ENCODE data around the gene TRPM5.

TRPM5 gene

DNA sequence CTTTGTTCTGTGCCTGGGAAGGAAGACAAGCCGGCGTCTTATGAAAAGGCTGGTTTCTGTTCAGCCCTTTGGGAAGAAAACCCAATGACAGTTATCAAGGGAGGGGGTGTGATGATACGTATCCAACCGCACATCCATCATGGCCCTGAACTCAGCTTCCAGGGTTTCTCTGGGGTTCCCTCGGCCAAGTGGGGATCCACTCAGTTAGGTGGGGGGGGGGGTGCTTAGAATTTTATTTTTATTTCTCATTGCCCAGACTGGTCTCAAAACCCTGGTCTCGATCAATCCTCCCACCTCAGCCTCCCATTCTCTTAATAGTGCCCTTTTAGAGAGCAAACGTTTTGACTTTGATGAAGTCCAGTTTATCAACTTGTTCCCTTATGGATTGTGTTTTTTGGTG lies 26.2 kb upstream of the TRPM5 start:
- DNase-seq, result no peak

- DNase-seq, result no peak
Observed at GRCh38 chr11:2468363-2469235, 24.3 kb upstream of the TRPM5 start.

DNA sequence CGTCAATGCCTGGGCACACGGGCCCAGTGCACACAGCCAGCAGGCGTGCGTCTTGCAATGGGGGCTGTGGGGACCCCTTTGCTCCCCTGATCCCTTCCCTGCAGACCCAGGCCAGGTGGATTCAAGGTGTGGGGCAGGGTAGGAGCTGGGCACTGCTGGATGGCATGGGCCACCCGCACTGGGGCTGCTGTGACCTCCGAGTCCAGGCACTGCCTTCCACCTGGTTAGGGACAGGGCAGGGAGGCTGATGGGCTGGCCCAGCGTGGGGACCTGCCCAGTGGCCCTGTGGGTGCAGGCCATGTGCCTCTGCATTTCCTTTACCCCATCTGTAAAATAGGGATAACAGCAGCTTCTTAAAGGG lies 23.4 kb upstream of the TRPM5 start:
- DNase-seq, result no peak

DNA sequence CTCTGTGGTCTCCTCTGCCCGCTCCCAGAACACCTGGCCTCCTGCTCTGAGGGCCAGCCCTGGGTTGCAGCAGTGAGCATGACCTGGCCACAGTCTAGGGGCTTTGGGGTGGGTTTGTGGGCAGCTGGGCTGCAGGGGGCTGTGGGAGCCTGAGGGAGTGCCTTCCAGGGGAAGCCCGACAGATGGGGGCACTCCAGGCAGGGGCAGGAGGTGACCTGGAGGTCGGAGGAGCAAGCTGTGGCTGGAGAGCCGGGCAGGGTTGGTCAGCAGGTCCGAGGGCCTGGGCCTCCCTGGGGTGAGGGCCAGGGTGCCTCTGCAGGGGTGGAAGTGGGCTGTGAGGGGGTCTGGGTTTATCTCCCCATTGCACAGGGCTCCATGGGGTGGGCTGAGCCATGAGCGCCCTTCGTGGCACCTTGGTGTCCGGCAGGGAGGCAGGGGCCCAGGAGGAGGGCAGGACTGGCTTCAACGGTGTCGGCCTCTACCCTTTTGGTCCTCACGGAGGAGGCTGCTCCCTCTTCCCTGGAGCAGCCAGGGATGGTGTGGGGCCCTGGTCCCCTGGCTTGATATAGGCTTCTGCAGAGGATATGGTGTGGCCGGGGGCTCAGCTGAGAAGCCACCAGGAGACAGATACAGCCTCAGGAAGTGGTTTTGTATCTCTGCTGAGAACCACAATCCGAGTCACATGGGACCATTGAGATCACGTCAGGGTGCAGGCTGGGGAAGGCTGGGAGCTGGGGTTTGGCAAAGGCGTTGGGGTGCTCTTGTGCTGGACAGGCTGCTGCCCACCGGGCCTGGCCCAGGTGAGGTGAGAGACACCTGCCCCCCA lies 22.8 kb upstream of the TRPM5 start:
- DNase-seq, result no peak

DNA sequence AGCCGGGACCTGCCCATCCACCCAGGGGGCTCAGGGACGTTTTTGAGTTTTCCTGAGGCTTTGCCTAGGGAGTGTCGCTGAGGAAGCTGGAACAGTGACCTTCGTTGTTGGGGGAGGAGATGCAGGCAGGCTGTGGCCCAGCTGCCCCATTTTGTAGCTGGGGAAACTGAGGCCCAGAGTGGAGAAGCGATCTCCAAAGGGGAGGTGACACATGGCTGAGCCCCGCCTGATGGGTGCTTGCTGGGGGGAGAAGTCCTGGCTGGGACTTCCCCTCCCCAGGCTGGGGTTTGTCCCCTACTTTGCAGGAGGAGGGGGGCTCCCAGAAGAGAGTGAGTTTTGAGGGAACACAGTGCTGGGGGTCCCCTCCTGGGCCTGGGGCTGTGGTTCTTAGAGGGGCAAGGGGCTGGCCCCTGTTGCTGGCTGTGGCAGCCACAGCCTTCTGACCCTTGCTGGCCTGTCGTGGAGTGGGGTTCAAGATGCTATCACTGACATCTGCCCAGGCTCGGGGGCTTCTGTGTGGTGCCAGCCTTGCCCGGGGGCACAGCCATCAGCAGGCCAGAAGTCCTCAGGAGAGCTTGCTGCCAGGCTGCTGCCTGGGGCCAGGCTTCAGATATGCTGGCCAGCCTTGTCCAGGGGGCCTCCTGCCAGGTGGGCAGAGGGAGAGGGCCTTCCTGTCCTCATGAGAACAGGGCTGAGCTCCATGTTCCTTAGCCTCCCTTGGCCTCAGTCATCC lies 21.9 kb upstream of the TRPM5 start:
- no peak for DNase-seq

- DNase-seq, result no peak
Observed at GRCh38 chr11:2465202-2466068, 21.1 kb upstream of the TRPM5 start.

GRCh38 chr11:2464451-2465165 lies 20.3 kb upstream of the TRPM5 start:
- no peak for DNase-seq

DNA sequence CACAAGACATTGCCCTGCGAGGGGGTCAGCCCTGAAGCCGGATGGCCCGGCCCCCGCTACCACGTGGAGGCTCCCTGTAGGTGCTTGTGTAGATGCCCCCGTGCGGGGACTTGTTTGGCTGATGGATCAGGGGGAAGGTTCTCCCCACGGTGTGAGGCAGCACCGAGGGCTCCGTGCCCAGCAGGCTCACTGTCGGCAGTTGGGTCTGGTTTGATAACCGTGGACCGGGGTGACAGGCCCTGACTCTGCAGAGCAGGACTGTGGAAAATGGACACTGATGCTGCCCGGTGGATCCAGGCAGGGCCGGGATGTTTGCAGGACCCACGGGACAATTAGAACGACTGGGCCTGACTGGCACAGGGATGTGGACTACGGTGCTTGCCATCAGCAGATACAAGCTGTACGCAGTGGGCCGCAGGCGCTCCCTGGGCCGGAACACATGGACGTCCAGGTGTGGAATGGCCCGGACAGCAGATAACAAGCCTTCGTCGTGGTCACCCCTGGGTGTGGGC lies 19.5 kb upstream of the TRPM5 start:
- DNase-seq, result no peak

DNA sequence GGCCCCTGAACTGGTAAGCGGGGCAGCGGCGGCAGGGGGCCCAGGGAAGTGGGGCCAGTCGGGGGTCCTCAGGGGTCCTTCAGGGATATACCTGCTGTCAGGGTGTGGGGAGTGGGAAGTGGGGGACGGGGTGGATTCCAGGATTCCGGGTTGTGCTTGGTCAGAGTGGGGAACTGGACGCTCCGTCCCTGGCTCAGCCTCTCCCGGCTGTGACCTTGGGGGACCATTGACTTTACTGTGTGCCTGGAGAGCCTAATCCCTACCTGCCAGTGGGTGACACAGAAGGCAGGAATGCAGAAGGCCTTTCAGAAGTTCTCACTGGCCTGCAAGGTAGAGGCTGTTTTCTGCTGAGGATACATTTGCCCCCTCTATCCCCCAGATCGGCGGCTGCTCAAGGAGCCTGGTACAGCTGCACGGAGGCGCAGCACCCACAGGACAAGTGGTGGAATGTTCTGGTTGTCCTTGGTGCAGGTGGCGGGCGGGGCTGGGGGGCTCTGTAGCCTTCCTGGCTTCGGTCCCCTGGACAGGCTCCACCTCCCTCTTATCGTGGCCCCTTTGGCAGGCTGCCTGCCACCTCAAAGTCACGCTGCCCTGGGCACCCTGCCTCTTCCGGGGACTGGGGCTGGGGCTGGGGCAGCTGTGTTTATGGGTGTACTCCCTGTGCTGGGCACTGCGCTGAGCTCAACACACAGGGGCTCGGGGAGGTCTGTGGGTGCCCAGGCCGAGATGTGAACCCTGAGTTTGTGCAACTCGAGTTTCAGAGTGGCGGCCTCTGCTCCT lies 18.9 kb upstream of the TRPM5 start:
- DNase-seq, result no peak

DNA sequence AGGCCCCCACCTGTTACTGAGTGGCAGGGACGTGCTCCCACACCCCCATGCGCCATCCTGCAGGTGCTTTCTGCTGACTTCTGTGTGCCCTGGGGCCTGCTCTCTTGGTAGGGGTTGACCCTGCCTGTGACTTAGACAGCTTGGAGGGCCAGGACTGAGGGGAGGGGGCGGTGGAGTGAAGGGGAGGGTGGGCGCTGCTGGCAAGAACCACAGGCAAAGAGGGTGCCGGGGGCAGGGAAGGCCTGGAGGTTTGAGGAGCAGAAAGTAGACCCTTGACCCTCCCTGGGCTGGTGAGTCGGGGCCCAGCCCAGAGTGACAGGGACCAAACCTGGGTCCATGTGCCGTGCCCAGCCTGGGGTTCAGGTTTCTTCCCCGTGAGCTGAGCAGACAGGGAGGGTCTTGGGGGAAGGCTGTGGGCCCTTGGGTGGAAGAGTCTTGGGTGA lies 18.2 kb upstream of the TRPM5 start:
- no peak for DNase-seq

- no peak for DNase-seq
Observed at GRCh38 chr11:2461956-2462542, 17.7 kb upstream of the TRPM5 start.

DNA sequence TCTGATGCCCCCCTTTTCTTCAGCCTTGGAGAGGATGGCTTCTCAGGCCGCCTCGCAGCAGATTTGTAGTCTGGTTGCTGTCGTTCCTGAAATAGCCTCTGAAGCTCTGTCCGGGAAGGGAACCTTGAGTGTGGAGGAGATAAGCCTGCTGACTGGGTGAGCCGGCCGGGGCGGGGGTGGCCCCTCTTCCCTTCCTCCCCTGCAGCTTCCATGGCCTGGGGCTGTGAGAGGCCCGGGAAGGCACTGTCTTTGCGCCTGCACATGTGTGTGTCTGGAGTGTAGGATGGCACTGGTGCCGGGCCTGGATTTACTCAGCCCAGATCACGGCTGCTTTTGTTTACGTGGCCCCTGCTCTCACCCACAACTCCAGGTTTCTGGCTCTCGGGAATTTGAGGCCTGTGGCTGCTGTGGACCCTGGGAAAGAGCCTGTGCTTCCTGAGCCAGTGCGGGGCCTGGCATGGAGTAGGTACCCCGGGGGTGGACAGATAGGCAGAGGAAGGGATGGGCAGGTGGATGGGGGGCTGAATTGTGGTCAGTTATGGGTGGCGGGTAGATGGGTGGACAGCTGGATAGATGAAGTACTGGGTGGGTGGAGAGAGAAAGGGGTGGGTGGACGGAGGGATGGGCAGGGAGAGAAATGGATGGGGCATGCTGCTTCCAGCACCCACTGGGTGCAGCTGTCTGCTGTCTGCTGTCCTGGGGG lies 17.1 kb upstream of the TRPM5 start:
- DNase-seq, result no peak

- no peak for DNase-seq
Observed at GRCh38 chr11:2460540-2461252, 16.4 kb upstream of the TRPM5 start.

GRCh38 chr11:2459796-2460531 lies 15.7 kb upstream of the TRPM5 start:
- DNase-seq, result no peak

DNA sequence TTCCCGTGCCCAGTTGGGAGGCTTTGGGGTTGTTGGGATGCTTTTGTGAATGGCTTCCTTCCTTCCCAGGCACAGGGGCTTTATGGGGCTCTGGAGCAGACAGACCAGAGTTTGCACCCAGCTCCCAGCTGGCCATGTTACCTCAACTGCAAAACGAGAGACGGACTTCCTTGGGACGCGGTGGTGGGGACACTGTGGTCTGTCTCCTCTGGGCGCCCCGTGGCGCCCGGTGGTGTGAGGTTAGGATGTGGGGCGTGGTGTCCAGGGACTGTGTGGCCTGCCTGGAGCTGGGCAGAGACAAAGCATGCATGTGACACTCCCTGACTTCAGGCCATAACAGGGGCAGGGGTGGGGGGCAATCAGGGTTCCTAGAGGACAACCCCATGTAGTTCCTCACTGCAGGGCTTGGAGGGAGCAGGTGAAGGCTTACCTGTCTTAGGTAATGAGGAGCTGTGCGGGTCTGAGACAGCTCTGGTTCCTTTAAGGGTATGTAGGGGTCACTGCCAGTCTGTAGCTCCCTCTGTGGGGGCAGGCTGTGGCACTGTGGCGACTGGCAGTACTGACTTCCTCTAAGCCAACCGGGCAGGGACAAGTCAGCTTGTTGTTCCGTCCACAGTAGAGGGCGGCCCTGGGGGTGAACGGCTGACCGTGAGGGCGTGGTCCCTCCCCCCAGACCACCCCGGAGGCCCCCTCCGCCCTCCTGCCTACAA lies 14.9 kb upstream of the TRPM5 start:
- no peak for DNase-seq

- DNase-seq, result no peak
Observed at GRCh38 chr11:2458321-2458720, 14.0 kb upstream of the TRPM5 start.

DNA sequence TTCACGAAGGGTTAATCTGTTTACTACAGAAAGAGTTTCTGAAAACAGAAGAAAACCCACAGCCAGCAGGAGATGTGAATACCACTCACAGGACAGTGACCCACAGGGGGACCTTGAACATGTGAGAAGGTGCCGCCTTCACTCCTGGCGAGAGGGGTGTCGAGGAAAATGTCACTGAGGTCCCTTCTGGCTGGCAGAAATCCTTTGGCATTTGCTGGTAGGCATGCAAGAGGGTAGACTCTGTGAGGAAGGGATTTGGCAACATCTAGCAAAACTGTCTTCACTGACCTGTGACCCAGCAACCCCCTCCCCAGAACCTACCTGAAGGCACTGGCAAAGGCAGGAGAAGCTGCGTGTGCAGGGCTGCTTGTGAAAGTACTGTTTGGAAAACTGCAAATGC lies 9.1 kb upstream of the TRPM5 start:
- no peak for DNase-seq
